Esophagus squamous epithelium (tissue), 5 donors: ENCODE results near the gene UTP4. TPM values are rescaled to one million over a fixed set of nuclear protein-coding genes. Genes with fewer than 3 reads are reported as not detected.

Experiments used
- DNase-seq: peaks from one replicate; lab custom pipeline; 2025; lab: John Stamatoyannopoulos, UW
- H3K27ac ChIP-seq, 4 donors: fragments of 200-600 bp; sonication (generic); one replicate each; pipeline ENCODE4 v1.5.1; 2016 to 2019; ENCODE audit warnings: mild to moderate bottlenecking in 1 of 4
- H3K27me3 ChIP-seq, 4 donors: fragments of 200-600 bp; sonication (generic); 1 replicate in 3 of 4; 2 replicates in 1 of 4; pipeline versions ENCODE4 v1.5.1 to v1.6.0; 2017 to 2021; ENCODE audit warnings: antibody characterized with exemption in 1 of 4
- H3K36me3 ChIP-seq, 3 donors: fragments of 200-600 bp; sonication (generic); one replicate each; pipeline ENCODE4 v1.5.1; 2016 to 2019
- H3K4me1 ChIP-seq, 3 donors: fragments of 200-600 bp; sonication (generic); one replicate each; pipeline ENCODE4 v1.5.1; 2017 to 2019
- H3K4me3 ChIP-seq, 4 donors: fragments of 200-600 bp; sonication (generic); 1 replicate in 3 of 4; 2 replicates in 1 of 4; pipeline ENCODE4 v1.5.1; 2016 to 2019; ENCODE audit warnings: mild to moderate bottlenecking in 2 of 4, moderate library complexity in 1 of 4
- H3K9me3 ChIP-seq, 3 donors: fragments of 200-600 bp; sonication (generic); one replicate each; pipeline ENCODE4 v1.5.1; 2016 to 2019
- CTCF ChIP-seq, 6 experiments: fragments of 450-650 bp in 4 of 6; fragments of 200-600 bp in 2 of 6; sonication (generic) in 2 of 6; IDR thresholded peaks; one replicate each; pipeline ENCODE4 v1.5.1; 2016 to 2019; ENCODE audit warnings: antibody characterized with exemption in 6 of 6, mild to moderate bottlenecking in 4 of 6, moderate library complexity in 4 of 6
- POLR2A ChIP-seq, 4 donors: fragments of 450-650 bp; IDR thresholded peaks; one replicate each; pipeline ENCODE4 v1.6.1; 2017; ENCODE audit warnings: antibody characterized with exemption in 4 of 4, mild to moderate bottlenecking in 4 of 4, moderate library complexity in 3 of 4
- WGBS, 2 donors: methylation state at CpG; one replicate each; pipeline ENCODE4 v1.1.5; 2018; 5-methylcytosine and 5-hydroxymethylcytosine counted together
- intact Hi-C: fragments of 100-400 bp; cut with DNase I; formaldehyde crosslinking; loops from one replicate; pipeline ENCODE4 v1.15.0; 2022
- total RNA-seq, 4 donors: library from RNA; depleted of rRNA; stranded (reverse); fragments of >200 nt; gene quantifications; one replicate each; pipeline ENCODE4 v1.1.0, GENCODE V29; 2016
- donor health status: DM: yes; HTN: yes; CAD: no.

UTP4 gene
- total RNA-seq, 4 donors from 2014 or later: 18.3 to 42.2 (median 28.6) TPM

- intact Hi-C loops: no loop called here
These were observed 37.3 kb upstream of the UTP4 start for GRCh38 chr16:69095193-69095592.

GRCh38 chr16:69100071-69100691 lies 32.3 kb upstream of the UTP4 start:
- intact Hi-C loops: loop anchor here (10.0 kb wide), 1 partner anchor 105 kb away; no protein-coding TSS in a partner anchor
- Histone ChIP-seq H3K27ac (peak overlapping the region; percentile 39 to 64 (median 43)), H3K27me3 (no peaks in the 10 kb centered on the region), H3K4me3 (no peak overlapping the region), H3K9me3 (no peaks in the 10 kb centered on the region), H3K36me3 (no peaks in the 10 kb centered on the region), H3K4me1 (peaks cover 8 to 47% (median 9%) of the 10 kb centered on the region in 3 donors)
- TF ChIP-seq CTCF (IDR thresholded peaks at IDR 0.05) (no peak), POLR2A (IDR thresholded peaks at IDR 0.05) (no peak)
- DNase-seq: no peak
- WGBS, 2 donors: 33 to 39% methylated on average over 9 to 11 of the region's 11 CpGs

More at GRCh38 chr16:69095193-69095592, 37.3 kb upstream of the UTP4 start:
- Histone ChIP-seq H3K4me3 (no peak overlapping the region), H3K27me3 (no peaks in the 10 kb centered on the region), H3K36me3 (no peaks in the 10 kb centered on the region), H3K27ac (no peak overlapping the region), H3K9me3 (no peaks in the 10 kb centered on the region), H3K4me1 (peaks cover under 1 to 28% (median under 1%) of the 10 kb centered on the region in 3 donors)
- TF ChIP-seq POLR2A (IDR thresholded peaks at IDR 0.05): no peak
- TF ChIP-seq CTCF (IDR thresholded peaks at IDR 0.05): no peak
- 80 to 82% methylated on average over 6 of the region's 6 CpGs for WGBS, 2 donors
- no peak for DNase-seq

- H3K36me3 ChIP-seq: peaks cover 0 to 22% (median 14%) of the 10 kb centered on the region in 3 donors
- no peak for DNase-seq
- peaks cover 0 to 22% (median 0%) of the 10 kb centered on the region in 4 donors for H3K27me3 ChIP-seq
- intact Hi-C loops: loop anchor here (10.0 kb wide), 1 partner anchor 111 kb away; no protein-coding TSS in a partner anchor
- H3K4me1 ChIP-seq: peaks cover 27 to 75% (median 48%) of the 10 kb centered on the region in 3 donors
- peak in 5 of 6 experiments; percentile 14 to 60 (median 45) for TF ChIP-seq CTCF (IDR thresholded peaks at IDR 0.05)
- peak in 2 of 4 donors; percentile 46 to 55 for TF ChIP-seq POLR2A (IDR thresholded peaks at IDR 0.05)
- 2 to 4% methylated on average over 9 of the region's 80 CpGs for whole genome bisulfite sequencing, 2 donors
- H3K27ac ChIP-seq: peak within 1 kb of the TSS; percentile 70 to 91 (median 76)
- H3K9me3 ChIP-seq: no peaks in the 10 kb centered on the region
- H3K4me3 ChIP-seq: peak within 1 kb of the TSS; percentile 60 to 80 (median 74)
These were observed 26.7 kb upstream of the UTP4 start, which contains the start of gene HAS3 for GRCh38 chr16:69105501-69106361. HAS3 (plus strand) TSS chr16:69105653; CDS start chr16:69109396, 3,743 bp downstream.

DNA sequence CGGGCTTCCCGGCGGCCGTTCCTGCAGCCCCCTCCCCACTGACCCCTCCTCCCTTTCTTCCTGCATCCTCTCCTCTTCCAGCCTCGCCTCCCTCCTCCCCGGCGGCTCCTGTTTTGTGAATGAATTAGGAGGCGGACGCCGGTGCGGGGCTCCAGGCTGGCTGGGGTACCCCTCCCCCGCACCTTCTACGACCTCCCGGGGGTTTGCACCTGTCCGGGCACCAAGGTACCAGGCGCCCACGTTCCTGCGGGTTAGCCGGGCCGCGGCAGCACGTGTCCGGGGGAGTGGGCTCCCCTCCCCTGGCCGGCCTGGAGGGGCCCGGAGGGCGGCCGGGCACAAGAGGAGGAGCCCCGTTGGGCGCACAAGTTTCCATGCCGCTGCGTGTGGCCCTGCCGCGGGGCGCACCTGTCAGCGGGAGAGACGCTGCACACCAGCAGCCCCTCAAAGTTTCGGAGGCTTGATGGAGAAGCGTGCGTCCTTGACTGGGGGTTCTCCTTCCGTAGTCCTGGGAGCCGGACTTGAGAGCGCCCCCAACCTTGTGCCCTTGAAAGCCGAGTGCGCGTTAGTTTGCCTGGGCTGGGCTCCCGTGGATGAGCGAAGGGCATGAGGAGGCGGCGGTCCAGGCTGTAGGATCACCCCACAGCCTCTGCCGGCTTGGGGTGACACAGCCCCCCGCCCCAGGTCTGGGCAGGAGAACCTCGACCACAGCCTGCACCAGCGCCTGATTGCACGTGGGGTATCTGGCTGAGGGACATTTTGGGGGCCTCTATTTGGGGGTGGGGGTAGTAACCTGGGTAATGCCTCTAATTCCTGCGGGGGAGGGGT lies 25.7 kb upstream of the UTP4 start:
- TF ChIP-seq CTCF (IDR thresholded peaks at IDR 0.05) (no peak), POLR2A (IDR thresholded peaks at IDR 0.05) (no peak)
- Histone ChIP-seq H3K4me3 (peak overlapping the region; percentile 60 to 80 (median 74)), H3K27me3 (peaks cover 0 to 22% (median 0%) of the 10 kb centered on the region in 4 donors), H3K36me3 (peaks cover 5 to 32% (median 15%) of the 10 kb centered on the region in 3 donors), H3K4me1 (peaks cover 27 to 72% (median 50%) of the 10 kb centered on the region in 3 donors), H3K27ac (peak overlapping the region; percentile 70 to 91 (median 76)), H3K9me3 (no peaks in the 10 kb centered on the region)
- 5% methylated on average over 4 of the region's 55 CpGs; no CpG with 5 or more reads in 1 of the 2 donors for WGBS, 2 donors
- intact Hi-C loops: loop anchor here (10.0 kb wide), 1 partner anchor 112 kb away; no protein-coding TSS in a partner anchor
- no peak for DNase-seq
